ELR (cell line): ENCODE data around the gene FOXF1.

ENCODE experiments used
- DNase-seq: peaks from one replicate; pipeline ENCODE4 v3.0.0-alpha.2; 2015; ENCODE audit warnings: low read depth

The FOXF1 gene

GRCh38 chr16:86510465-86511261 is at the start of gene FOXF1:
FOXF1 (plus strand) TSS chr16:86510527; CDS start chr16:86510570, 43 bp downstream.
- peak; percentile 79 for DNase-seq

- no peak for DNase-seq
These were observed 49.3 kb upstream of the FOXF1 start for GRCh38 chr16:86461037-86461436.

GRCh38 chr16:86462334-86463084 is 47.8 kb upstream of the FOXF1 start:
- peak; percentile 32 for DNase-seq

- no peak for DNase-seq
These were observed 46.3 kb upstream of the FOXF1 start for GRCh38 chr16:86464044-86464443.

- DNase-seq = no peak
These were observed 44.9 kb upstream of the FOXF1 start for GRCh38 chr16:86465434-86465833.

GRCh38 chr16:86466696-86467406 is 43.5 kb upstream of the FOXF1 start:
- DNase-seq = no peak

- DNase-seq = no peak
These were observed 42.8 kb upstream of the FOXF1 start for GRCh38 chr16:86467490-86467889.

GRCh38 chr16:86470964-86471363 is 39.4 kb upstream of the FOXF1 start:
- no peak for DNase-seq

GRCh38 chr16:86471896-86472295 is 38.4 kb upstream of the FOXF1 start:
- DNase-seq = peak; percentile 48

- no peak for DNase-seq
These were observed 38.0 kb upstream of the FOXF1 start for GRCh38 chr16:86472366-86472765.

- no peak for DNase-seq
These were observed 33.3 kb upstream of the FOXF1 start for GRCh38 chr16:86476956-86477534.

GRCh38 chr16:86477642-86478041 is 32.7 kb upstream of the FOXF1 start:
- DNase-seq = peak; percentile 49

- DNase-seq = no peak
These were observed 31.5 kb upstream of the FOXF1 start for GRCh38 chr16:86478779-86479178.

- peak; percentile 52 for DNase-seq
These were observed 30.9 kb upstream of the FOXF1 start for GRCh38 chr16:86479419-86479818.

- DNase-seq = no peak
These were observed 29.9 kb upstream of the FOXF1 start for GRCh38 chr16:86480444-86480843.

GRCh38 chr16:86481607-86482006 is 28.7 kb upstream of the FOXF1 start:
- no peak for DNase-seq

GRCh38 chr16:86484240-86484639 is 26.1 kb upstream of the FOXF1 start:
- DNase-seq = no peak

- DNase-seq = no peak
These were observed 24.6 kb upstream of the FOXF1 start for GRCh38 chr16:86485746-86486145.

GRCh38 chr16:86490859-86491639 is 19.3 kb upstream of the FOXF1 start:
- DNase-seq = peak; percentile 42

GRCh38 chr16:86491640-86492023 is 18.7 kb upstream of the FOXF1 start:
- DNase-seq = no peak

- DNase-seq = no peak
These were observed 17.9 kb upstream of the FOXF1 start for GRCh38 chr16:86492267-86492960.
